HG03439 (cell line): ENCODE data around the gene EFNA4.

ENCODE experiments used
- ATAC-seq: cut with Tn5 transposase; IDR thresholded peaks from one replicate; pipeline ENCODE4 v1.9.1; 2021; ENCODE audit warnings: mild to moderate bottlenecking, moderate library complexity; ENCODE audit not compliant: unreplicated experiment

EFNA4 gene

DNA sequence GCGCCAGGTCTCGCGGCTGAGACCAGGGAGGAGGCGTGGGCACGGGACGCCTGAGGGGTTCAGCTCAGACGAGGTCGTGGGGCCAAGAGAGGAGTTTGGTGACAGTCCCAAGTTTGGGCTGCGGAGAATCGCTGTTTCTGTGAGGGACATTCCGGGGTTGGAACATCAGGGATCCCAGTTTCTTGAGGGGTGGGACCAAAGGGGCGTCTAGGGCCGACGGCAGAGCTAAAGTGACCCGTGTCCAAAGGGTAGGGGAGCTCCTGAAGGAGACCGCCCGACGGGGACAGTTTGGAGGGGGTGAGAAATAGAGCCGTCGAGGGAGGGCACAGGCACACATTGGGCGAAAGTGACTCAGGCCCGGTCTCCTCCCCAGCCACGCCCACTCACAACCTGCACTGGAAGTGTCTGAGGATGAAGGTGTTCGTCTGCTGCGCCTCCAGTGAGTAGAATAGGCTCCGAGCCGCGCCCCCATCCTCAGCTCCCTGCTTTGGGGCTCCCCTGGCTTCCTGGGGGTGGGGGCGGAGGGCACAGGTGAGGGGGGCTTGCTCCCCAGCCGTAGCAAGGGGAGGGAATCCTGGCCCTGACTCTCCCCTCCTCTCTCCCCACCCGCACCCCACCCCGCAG lies 22.1 kb downstream of the EFNA4 start:
- ATAC-seq, result no peak

DNA sequence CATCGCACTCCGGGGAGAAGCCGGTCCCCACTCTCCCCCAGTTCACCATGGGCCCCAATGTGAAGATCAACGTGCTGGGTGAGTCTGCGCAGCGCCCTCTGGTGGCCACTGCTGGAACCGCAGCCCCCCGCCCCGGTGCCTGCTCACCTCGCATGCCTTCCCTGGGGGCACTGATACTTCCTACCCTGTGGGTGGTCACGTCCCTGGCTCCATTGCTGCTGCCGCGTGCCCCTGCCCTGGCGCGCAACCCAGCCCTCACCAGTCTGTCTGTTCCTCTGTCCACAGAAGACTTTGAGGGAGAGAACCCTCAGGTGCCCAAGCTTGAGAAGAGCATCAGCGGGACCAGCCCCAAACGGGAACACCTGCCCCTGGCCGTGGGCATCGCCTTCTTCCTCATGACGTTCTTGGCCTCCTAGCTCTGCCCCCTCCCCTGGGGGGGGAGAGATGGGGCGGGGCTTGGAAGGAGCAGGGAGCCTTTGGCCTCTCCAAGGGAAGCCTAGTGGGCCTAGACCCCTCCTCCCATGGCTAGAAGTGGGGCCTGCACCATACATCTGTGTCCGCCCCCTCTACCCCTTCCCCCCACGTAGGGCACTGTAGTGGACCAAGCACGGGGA lies 22.7 kb downstream of the EFNA4 start:
- no peak for ATAC-seq

DNA sequence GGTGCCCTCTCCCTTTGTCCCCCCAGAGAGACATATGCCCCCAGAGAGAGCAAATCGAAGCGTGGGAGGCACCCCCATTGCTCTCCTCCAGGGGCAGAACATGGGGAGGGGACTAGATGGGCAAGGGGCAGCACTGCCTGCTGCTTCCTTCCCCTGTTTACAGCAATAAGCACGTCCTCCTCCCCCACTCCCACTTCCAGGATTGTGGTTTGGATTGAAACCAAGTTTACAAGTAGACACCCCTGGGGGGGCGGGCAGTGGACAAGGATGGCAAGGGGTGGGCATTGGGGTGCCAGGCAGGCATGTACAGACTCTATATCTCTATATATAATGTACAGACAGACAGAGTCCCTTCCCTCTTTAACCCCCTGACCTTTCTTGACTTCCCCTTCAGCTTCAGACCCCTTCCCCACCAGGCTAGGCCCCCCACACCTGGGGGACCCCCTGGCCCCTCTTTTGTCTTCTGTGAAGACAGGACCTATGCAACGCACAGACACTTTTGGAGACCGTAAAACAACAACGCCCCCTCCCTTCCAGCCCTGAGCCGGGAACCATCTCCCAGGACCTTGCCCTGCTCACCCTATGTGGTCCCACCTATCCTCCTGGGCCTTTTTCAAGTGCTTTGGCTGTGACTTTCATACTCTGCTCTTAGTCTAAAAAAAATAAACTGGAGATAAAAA lies 23.5 kb downstream of the EFNA4 start:
- ATAC-seq, result no peak

DNA sequence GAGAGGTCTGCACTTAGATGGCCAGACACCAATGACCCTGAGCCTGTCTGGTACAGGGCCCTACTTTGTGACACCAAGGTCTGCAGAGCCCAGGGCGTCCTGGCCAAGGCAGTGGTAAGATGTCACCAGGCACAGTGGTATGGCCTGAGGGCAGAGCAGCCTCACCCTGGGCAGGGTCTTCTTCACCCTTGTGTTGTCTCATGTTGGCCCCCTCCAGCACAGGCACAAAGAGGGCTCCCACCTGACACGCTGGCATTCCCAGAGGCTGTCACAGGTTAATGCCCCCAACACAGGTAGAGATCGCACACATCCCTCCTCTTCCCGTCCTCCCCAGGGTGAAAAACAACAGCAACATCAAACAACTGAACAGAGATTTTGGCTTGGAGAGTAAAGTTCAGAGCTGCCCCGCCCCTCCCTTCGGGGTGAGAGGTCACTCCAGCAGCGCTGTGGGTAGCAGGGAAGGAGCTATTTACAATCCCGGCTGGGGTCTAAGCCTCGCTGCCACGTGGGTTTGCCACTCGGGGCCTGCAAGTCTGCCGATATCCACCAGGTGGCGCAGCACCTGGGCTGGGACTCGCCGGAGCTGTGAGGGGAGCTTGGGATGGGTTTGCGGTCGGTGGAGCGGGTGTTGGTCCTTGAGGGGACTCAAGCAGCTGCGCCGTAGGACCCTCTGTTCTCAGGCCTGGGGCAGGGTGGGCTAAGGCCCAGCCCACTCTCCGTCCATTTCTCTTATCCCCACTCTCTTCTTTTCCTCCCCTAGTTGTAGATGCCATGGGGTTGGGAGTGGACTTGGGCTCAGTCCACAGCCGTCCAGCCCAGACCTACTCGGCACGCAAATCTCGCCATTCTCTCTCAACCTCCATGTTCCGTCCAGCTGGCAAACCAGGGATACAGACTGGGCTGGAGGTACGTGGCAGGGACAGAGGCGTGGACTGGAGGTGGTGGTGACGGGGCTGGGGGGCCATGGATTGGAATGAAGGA lies 27.8 kb downstream of the EFNA4 start:
- no peak for ATAC-seq

DNA sequence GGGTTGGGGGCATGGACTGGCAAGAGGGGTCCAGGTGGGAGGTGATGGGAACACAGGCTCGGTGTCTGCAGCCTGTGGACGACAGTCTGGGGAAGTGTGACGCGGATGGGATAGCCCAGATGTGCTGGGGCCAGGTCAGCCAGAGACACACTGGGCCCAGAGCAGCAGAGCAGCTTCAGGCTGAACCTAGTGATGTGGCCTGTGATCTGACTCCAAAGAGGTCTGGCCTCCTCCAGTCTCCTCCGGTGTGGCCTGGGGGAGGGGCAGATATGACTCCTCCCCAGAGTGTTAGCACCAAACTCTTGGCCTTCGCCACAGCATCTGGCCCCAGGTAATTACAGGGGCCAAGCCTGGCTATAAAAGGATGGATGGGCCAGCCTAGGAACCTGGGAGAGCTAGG lies 28.6 kb downstream of the EFNA4 start:
- no peak for ATAC-seq

DNA sequence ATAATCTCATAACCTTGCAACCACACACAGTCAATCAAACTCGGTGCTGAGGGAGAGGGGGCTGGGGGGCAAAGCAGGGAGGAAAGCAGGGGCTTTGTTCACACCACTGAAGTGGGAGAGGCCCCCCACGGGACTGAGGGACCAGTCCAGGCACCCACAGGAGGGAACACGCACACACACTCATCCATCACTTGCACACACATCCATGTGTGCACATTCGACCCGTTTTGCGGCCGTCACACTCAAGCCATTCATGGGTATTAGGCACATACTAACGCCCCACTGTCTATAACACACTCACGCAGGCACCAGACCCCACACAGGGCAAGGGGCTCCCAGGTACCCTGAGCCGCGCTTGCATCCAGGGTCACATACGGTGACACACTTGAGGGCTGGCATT lies 29.1 kb downstream of the EFNA4 start:
- no peak for ATAC-seq

DNA sequence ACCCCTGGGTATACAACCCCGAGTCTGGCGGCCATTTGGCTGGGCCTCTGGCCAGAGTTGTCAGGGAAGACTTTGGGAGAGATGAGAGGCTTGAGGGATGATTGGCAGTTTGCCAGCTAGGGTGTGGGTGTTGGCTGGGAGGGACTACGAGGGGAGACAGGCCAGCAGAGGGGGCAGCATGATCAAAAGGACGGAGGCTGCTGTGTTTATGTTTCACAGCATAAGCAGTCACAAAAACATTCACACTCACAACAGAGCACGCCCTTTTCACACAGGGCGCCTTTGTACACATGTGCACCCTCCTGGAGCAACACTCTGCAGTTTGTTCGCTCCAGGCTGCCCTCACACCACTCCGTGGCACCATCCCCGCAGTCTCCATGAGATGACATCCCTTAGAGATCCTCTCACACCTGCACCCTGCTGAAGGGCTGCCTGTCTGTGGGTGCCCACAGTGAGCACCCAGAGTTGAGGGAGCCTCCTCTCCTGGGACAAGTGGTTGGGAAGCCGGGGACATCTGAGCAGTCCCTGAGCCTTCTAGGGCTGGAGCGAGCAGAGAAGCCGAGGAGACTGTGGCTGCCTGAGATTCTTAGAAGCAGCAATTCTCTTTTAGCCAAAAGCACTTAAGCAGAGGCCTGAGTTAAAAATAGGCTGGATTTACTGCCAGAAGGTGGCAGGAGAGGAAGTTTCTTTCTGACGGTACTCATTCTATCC lies 30.5 kb downstream of the EFNA4 start:
- ATAC-seq, result no peak

DNA sequence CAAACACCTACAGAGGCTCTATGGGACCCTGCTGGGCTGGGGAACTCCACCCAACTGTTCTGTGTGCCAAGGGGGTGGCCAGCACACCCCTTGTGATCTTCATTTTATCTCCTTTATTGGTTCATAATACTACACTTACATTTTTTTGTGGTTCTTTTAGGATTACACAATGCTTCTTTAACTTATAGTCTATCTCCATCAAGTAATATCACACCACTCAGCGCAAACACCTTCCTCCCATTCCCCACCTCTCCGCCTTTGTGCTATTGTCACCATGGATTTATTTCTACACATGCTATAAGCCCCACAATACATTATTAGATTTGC lies 31.0 kb downstream of the EFNA4 start:
- ATAC-seq, result no peak

DNA sequence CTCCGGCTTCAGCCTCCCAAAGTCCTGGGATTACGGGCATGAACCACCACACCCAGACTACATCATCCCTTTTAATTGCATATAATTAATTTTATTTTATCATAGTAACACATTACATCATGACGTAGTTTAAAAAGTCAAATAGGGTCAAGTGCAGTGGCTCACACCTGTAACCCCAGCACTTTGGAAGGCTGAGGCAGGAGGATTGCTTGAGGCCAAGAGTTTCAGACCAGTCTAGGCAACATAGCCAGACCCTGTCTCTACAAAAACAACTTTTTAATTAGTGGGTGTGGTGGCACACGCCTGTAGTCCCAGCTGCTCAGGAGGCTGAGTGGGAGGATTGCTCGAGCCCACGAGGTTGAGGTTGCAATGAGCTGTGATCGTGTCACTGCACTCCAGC lies 35.8 kb downstream of the EFNA4 start:
- no peak for ATAC-seq

DNA sequence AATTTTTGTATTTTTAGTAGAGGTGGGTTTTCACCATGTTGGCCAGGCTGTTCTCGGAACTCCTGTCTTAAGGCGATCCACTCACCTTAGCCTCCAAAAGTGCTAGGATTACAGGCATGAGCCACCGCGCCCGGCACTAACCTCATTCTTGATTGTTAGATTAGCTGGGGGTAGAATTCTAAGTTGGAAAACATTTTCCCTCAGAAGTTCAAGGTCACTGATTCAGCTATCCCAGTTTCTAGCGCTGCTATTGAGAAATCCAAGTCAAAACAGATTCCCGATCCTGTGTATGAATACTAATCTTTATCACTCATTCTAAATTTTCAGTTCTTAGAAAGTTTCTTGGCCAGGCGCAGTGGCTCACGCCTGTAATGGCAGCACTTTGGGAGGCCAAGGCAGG lies 39.8 kb downstream of the EFNA4 start:
- ATAC-seq, result no peak

DNA sequence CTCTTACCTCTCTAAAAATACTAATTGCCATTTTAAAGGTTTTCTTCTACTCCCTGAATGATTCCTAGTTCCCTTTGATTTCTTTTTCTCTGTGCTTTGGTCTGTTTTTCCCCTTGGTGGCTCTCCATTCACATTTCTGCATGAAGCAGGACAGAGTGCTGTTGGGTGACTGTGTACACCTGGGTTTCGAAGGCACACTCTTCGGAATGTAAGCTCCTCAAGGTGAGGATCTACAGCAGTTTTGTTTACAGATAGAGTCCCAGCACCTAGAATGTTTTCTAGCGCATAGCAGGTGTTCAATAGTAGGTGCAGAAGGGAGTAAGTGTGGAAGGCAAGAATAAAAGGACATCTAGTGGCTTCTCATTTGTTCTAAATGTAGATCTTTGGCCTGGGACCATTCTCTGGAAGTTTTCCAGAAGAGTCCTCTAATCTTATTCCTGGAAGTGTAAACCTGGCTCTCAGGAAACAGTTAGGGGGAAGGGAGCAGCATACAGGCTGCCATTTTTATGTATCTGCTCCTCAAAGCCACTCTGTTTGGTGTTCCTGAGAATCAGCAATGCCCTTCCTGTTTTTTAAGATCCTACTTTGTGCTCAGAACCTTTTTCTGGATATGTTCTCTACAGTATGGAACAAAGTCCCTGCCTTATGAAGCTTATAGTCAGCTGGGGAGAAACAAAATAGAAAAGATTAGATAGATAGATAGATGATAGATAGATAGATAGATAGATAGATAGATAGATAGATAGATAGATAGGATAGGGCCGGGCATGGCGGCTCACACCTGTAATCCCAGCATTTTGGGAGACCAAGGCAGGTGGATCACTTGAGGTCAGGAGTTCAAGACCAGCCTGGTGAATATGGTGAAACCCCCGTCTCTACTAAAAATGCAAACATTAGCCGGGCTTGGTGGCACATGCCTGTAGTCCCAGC lies 41.3 kb downstream of the EFNA4 start:
- ATAC-seq, result no peak

DNA sequence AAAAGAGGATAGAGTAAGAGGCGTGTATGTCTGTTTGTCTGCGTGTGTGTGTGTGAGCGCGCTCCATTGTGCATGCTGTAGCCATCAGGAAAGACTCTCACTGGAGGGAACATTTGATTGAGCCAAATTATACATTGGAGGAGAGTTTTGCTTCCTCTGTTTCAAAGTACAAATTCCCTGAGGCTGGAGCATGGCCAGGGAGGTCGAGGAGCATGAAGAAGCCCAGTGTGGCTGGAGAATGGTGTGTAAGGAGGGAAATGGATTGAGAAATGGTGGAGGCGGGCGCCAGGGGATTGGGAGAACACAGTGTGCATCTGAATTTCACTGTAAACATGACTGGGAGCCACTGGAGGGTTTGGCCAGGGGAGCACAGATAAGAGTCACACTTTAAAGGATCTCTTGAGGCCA lies 42.1 kb downstream of the EFNA4 start:
- no peak for ATAC-seq

DNA sequence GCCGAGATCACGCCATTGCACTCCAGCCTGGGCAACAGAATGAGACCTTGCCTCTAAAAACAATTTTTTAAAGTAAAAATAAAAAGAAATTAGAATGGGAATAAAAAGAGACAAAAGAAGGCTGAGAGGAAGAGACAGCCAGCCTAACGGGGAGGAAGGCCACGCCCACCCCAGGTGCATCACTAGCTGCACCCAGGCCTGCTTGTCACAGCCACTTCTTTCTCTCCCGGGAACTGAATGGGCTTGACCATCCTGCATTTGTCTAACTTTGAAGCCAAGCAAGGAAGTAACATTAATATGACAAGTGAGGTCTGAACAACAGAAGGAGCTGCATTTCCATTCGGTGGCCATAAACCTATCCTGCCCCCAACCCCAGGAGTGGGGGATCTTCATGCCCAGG lies 43.3 kb downstream of the EFNA4 start:
- ATAC-seq, result no peak

DNA sequence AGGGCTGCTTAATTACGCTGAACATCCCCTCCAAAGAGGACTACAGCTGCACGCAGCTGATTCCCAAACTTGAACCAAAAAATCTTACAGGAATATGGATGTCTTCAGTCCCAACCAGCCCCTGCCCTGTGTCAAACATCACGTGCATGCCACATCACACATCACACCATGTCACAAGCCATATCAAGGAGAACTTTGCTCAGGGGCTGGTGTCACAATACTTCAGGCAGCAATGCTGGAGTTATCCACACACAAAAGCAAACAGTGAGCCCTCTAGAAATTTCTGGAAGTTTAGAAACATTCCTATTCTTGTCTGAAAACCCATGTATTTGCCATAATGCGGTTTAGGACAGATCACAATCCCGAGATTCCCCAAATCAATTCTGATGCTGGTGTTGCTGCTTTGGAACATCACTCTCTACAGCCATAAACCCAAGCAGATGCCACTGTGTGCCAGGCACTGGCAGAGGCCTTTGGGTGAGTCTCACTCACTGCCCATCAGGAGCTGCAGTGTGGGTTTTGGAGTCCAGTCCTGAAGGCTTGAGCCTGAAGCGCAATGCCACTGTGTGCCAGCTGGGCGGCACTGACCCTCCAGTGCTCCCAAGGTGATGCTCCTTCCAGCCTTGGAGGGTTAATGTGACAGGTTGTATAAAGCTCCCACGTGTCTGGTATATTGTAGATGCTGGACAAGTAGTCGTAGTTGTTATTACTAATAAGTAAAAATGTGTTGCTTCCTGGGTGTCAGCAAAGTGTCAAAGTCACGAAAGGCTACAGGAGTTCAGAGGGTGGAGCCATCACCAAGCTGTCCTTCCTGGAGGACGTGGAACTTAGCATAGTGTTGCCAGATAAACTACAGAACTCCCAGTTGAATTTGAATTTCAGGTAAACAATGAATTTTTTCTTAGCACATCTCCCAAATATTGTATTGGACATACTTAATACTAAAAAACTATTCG lies 44.0 kb downstream of the EFNA4 start:
- ATAC-seq, result no peak

DNA sequence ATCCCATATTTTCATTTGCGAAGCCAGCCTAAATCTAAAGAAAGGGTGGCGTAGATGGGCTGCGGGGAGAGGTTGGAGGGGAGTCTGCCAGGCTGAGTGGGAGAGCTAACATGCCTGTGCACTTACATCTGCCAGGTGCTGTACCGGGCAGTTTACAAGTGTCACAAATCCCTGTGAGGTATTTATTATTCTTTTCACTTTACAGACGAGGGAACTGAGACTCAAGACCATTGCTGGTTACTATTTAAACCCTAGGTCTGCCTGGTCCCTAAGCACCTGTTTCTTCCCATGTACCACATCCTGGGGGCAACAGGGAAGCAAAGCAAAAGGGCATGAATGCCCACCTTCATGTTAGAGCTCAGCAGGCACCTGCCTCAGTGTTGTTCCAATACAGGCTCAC lies 44.8 kb downstream of the EFNA4 start:
- ATAC-seq, result no peak

DNA sequence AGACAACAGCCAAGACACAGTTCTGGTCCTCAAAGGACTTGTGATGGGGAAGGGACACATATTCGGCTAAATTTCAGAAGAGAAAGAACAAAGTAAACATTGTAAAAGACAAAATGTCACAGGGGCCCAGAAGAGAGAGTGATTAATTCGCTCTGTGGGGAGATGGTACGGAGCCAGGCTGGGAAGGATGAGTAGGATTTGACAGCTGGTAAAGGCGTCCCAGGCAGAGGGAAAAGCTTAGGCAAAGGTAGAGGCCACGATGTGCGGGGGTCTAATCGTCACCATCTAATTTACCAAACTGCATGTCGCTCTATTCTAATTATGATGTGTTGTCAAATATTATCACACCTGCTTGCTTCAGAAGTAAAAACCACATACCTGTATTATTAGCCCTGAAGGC lies 46.8 kb downstream of the EFNA4 start:
- ATAC-seq, result no peak

DNA sequence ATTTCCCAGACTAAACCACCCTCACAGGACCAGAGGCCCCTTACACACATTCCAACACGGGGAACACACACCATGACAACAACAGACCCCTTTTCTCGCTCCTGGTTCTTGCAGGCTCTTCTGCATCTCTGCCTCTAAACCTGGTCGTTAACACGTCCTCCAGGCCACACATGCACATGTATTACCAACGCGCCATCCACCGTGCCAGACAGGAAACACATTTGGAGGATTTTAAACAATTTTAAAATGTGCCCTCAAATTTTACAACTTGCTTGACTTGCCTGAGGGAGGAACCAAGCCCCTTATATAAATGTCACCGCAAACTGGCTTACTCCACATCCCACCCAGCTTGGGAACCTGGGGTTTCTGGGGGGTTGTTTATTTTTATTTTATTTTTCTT lies 47.3 kb downstream of the EFNA4 start:
- no peak for ATAC-seq

DNA sequence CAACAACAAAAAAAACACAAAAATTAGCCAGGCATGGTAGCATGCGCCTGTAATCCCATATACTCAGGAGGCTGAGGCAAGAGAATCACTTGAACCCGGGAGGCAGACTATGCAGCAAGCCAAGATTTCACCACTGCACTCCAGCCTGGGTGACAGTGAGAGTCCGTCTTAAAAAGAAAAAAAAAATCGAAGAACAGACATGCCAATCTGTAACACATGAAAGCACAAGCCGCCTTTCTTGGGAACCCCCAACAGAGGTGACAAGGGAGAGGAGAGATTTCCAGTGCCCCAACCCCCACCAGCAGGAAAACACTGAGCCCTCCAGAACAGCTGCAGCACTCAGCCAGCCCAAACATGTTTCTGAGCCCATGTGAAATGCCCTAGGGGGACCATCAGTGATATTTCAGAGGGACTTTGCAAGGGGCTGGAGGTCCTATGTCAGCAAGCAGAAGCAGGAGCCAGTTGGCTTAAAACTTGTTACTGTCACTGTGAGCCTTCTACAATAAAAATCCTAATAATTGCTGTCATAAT lies 50.0 kb downstream of the EFNA4 start:
- no peak for ATAC-seq
